HG02981 (cell line): ENCODE measurements around the gene SEC23B.

Experiments
- ATAC-seq: cut with Tn5 transposase; IDR thresholded peaks from one replicate; pipeline ENCODE4 v1.9.1; 2021; ENCODE audit warnings: mild to moderate bottlenecking, moderate library complexity; ENCODE audit not compliant: unreplicated experiment

SEC23B gene

DNA sequence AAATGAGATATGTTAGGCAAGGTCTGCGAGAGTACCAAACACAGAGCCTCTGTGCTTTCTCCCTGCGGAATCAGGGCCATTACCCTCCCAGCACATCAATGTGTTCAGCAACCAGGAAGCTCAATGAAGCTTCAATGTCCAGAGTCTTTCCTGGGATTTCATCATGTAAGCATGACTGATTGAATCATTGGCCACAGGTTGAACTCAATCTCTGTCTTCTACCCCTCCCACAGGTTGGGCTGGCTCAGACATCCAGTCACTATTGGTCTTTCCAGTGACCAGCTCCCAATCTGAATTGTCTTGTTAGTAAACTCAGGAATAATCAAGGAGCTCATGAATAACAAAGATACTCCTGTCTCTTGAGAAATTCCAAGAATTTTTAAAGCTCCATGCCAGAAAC is 77.4 kb downstream of the SEC23B start:
- no peak for ATAC-seq

DNA sequence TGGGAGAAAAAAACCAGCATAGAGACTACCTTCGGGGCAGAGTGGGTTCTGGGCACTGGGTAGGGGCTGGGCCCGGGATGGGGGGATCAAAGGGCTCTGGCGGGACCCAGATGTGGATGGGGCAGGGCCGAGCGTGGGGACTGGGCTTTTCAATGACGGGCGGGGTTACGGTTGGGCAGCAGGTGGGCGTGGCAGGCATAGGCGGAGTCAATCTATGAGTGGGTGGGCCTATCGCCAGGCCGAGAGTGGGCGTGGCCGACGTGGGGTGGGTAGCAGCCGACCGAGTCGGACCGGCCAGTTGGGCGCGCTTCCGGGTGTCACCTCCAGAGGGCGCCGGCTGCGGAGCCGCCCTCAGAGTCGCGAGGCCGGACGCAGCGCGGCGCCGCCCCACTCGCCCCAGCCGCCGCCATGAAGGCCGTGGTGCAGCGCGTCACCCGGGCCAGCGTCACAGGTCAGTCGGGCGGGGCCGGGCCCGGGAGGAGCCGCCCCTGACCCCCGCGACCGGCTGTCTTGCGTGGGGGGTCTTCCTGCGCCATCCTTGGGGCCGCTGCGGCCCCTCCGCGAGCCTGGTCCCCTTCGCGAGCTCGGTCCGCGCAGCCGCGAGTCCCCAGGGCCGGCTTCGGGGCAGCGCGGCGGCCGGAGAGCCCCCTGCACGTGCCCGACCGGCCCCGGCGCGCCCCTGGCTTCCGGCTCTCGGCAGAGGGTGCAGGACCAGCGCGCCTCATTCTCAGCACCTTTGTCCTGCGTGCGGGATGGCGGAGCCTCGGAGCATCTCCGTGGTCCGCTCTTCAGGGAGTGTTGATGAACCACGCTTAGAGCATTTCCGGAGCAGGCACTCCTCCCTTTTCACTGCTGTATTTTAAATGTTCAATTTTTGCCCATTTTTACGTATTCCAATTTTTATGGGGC is 80.2 kb downstream of the SEC23B start, which contains the start of gene DTD1:
DTD1 (plus strand) TSS at position 390 of the 909 bp plus-strand sequence; CDS start at position 409, 19 bp downstream.
- ATAC-seq, result peak; percentile 82

DNA sequence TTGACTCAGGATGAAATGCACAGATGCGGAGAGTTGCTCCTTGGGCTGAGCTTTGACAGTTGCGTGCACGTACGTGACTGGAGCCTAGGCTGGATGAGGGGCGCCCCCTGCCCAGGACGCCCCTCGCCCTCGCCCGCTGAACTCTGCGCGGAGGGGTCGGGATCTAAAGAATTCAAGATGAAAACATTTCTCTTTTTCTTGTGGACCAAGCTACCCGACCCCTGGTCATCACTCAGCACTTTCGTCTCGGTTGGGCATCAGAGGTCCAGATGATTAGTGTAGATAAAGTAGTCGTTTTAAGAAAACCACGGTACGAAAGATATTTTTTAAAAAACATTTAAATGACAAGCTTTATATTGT is 80.8 kb downstream of the SEC23B start:
- no peak for ATAC-seq

DNA sequence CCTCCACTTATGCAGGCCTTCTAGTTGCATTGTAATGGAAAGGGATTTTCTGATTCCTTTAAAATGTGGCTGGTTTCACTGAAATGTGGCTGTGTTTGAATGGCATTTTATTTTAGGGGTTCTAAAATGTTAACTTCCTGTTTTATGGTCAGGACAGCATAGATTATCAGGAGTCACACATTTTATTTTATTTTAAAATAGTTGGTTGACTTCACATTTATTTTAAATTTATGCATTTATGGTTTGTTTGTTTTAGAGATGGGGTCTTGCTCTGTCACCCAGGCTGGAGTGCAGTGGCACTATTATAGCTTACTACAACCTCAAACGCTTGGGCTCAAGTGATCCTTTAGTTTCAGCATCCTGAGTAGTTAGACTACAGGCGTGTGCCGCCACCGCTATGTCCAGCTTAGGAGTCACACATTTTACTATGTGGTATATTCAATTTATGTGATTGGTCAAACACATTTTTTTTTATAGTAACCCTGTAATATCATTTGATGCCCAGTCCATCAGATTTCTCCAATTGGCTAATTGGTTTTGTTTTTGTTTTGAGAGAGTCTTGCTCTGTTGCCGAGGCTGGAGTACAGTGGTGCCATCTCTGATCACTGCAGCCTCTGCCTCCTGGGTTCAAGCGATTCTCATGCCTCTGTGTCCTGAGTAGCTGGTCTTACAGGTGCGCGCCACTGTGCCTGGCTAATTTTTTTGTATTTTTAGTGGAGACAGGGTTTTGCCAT is 82.4 kb downstream of the SEC23B start:
- ATAC-seq, result no peak

DNA sequence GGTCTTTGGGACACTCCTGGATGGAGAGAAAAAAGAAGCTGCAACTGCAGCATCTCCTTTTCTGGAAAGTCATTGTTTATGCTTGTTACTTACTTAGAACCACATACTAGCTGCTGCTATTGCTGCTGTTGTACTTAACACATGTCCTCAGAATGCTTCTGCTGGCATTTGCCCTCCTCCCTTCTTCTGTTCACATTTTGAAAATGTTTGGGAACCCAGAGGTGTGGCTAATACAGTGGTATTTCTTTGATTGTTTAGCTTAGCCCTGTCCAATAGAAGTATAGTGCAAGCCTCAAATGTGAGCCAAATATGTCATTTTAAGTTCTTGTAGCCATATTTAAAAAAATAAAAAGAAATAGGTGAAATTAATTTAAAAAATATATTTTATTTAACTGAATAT is 88.5 kb downstream of the SEC23B start:
- ATAC-seq, result no peak

DNA sequence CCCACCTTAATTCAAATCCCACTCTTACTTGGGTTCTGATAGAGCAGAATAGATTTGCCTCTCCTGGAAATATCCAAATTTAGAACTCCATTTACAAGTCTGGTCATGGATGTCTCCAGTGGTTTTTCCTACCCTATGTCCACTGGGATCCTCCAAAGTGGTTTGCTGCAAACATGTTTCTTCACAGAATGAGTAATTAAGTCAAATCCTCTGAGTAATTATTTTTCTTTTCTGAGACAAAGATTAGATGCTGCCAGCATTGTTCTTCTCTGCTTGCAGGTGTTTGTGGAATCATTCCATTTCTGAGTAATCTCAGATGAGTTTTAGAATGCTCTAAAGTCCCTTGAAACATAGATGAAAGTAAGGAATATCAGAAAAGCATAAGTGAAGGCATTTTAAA is 102.0 kb downstream of the SEC23B start:
- ATAC-seq, result no peak
